GM20000 (cell line): ENCODE data around the gene ZNF19.

Source experiments
- DNase-seq: peaks from one replicate; pipeline ENCODE4 v3.0.0; 2012; ENCODE audit warnings: low spot score
- CTCF ChIP-seq: IDR thresholded peaks from 2 replicates; pipeline ENCODE4 v1.5.1; 2012; ENCODE audit warnings: mild to moderate bottlenecking, control low read depth; ENCODE audit errors: extremely low read depth, missing control alignments

Gene ZNF19

GRCh38 chr16:71473891-71474290 is 15.2 kb downstream of the ZNF19 start:
- no peak for DNase-seq
- TF ChIP-seq CTCF: no peak

DNA sequence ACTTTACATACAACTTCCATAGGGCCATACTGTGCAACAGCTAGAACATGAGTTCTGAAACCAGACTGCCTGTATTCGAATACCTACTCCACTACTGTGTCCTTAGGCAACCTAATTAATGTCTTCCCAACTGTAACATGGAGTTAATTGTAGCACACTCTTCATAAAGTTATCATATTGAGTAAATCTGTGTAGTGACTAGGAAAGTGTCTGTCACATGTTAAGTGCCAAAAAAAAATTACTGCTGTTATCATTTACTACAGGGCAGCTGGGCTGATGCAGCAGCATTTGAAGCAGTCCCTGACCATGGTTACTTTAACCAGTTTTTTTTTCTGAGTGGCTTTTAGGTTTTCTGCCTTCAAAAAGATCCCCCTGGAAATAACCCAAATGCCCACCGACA is 16.2 kb downstream of the ZNF19 start:
- no peak for TF ChIP-seq CTCF
- no peak for DNase-seq

- no peak for TF ChIP-seq CTCF
- DNase-seq: no peak
These were observed 17.1 kb downstream of the ZNF19 start for GRCh38 chr16:71472051-71472450.

- peak; percentile 42 for DNase-seq
- no peak for TF ChIP-seq CTCF
These were observed 21.3 kb downstream of the ZNF19 start for GRCh38 chr16:71467810-71468209.

DNA sequence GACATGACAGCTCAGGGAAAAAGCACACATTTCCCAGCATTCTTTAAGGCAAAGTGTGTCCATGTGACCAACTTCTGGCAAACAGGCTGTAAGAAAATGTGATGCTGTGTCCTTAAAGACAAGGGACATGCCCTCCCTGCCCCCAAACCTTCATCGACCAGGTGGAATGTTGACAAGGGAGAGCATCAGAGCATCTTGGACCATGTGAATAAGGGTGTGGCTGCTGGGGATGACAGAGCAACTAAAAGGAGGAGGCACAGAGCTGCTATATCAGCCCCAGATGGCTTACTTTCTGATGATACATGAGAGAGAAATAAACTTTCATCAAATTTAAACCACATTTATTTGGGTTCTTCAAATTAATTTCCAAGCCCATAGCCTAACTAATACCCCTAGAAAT is 24.9 kb downstream of the ZNF19 start:
- DNase-seq: no peak
- TF ChIP-seq CTCF: no peak

GRCh38 chr16:71461686-71462648 is 27.2 kb downstream of the ZNF19 start, which contains the start of gene ZNF23:
TSS of gene ZNF23 (minus strand) at chr16:71462247. CDS start at chr16:71456796, 5,451 bp downstream.
- DNase-seq: peak; percentile 92
- TF ChIP-seq CTCF: no peak

DNA sequence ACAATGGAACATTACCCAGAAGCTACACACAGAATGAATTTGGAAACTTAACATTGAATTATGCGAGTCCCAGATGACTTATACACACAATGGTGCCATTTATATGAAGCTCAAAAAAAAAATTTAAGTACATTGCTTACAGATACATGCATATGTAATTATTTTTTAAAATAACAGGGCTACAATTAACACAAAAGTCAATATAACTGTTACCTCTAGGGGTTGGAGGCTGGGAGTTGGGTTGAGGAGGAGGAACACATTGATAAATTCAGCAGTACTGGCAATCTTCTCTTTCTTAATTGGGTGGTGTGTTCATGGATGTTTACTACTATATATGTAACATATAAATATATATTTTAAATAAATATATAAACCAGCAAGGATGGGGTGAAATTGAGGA is 28.2 kb downstream of the ZNF19 start:
- TF ChIP-seq CTCF: no peak
- no peak for DNase-seq
